ENCODE data around the gene NGFR. TPM values are rescaled to one million over a fixed set of nuclear protein-coding genes. Genes with fewer than 3 reads are reported as not detected.

Gene NGFR
- total RNA-seq, 4 donors from 2014 or later, result 10.6 to 21.3 (median 16.1) TPM

GRCh38 chr17:49514071-49514721, 19.1 kb downstream of the NGFR start:
- H3K27me3 ChIP-seq, result no peaks in the 10 kb centered on the region
- H3K36me3 ChIP-seq, result no peaks in the 10 kb centered on the region
- H3K27ac ChIP-seq, result peak overlapping the region in 3 of 4 donors; percentile 81 to 88 (median 83)
- no peak for TF ChIP-seq EP300 (IDR thresholded peaks at IDR 0.05)
- no peak for TF ChIP-seq POLR2A (IDR thresholded peaks at IDR 0.05)
- TF ChIP-seq POLR2AphosphoS5 (IDR thresholded peaks at IDR 0.05), result peak; percentile 22
- TF ChIP-seq CTCF (IDR thresholded peaks at IDR 0.05), result peak in 1 of 4 experiments; percentile 19
- ATAC-seq, result no peak
- peaks cover 6 to 46% (median 18%) of the 10 kb centered on the region in 3 donors for H3K4me1 ChIP-seq
- no peak overlapping the region for H3K4me3 ChIP-seq
- no peaks in the 10 kb centered on the region for H3K9me3 ChIP-seq
- WGBS, 2 donors (ENCODE audit: low coverage in 1 of 2), result no CpG with 5 or more reads among the region's 15 CpGs

- ATAC-seq, result peak; percentile 99
- Histone ChIP-seq H3K4me3 (no peak overlapping the region), H3K27ac (peak overlapping the region; percentile 52 to 88 (median 82)), H3K9me3 (no peaks in the 10 kb centered on the region), H3K36me3 (no peaks in the 10 kb centered on the region), H3K27me3 (no peaks in the 10 kb centered on the region), H3K4me1 (peaks cover 6 to 41% (median 18%) of the 10 kb centered on the region in 3 donors)
- TF ChIP-seq EP300 (IDR thresholded peaks at IDR 0.05) (no peak), POLR2A (IDR thresholded peaks at IDR 0.05) (no peak), CTCF (IDR thresholded peaks at IDR 0.05) (peak in 3 of 4 experiments; percentile 47 to 52 (median 49)), POLR2AphosphoS5 (IDR thresholded peaks at IDR 0.05) (peak; percentile 92)
- no CpG with 5 or more reads among the region's 8 CpGs for WGBS, 2 donors (ENCODE audit: low coverage in 1 of 2)
Observed at GRCh38 chr17:49515196-49515770, 20.2 kb downstream of the NGFR start.

- ATAC-seq, result no peak
- Histone ChIP-seq H3K27me3 (no peaks in the 10 kb centered on the region), H3K27ac (peak overlapping the region; percentile 52 to 88 (median 82)), H3K4me3 (no peak overlapping the region), H3K36me3 (no peaks in the 10 kb centered on the region), H3K9me3 (no peaks in the 10 kb centered on the region), H3K4me1 (peaks cover 6 to 41% (median 18%) of the 10 kb centered on the region in 3 donors)
- TF ChIP-seq EP300 (IDR thresholded peaks at IDR 0.05) (no peak), POLR2AphosphoS5 (IDR thresholded peaks at IDR 0.05) (no peak), POLR2A (IDR thresholded peaks at IDR 0.05) (no peak), CTCF (IDR thresholded peaks at IDR 0.05) (no peak)
- WGBS, 2 donors (ENCODE audit: low coverage in 1 of 2), result 53 to 70% methylated on average over 4 to 5 of the region's 5 CpGs
Observed at GRCh38 chr17:49516180-49516579, 21.1 kb downstream of the NGFR start.

- H3K9me3 ChIP-seq, result no peaks in the 10 kb centered on the region
- TF ChIP-seq POLR2AphosphoS5 (IDR thresholded peaks at IDR 0.05), result no peak
- TF ChIP-seq POLR2A (IDR thresholded peaks at IDR 0.05), result no peak
- 38 to 83% methylated on average over 5 to 6 of the region's 6 CpGs for WGBS, 2 donors (ENCODE audit: low coverage in 1 of 2)
- H3K36me3 ChIP-seq, result no peaks in the 10 kb centered on the region
- ATAC-seq, result no peak
- no peaks in the 10 kb centered on the region for H3K27me3 ChIP-seq
- H3K4me3 ChIP-seq, result no peak overlapping the region
- H3K27ac ChIP-seq, result no peak overlapping the region
- H3K4me1 ChIP-seq, result peaks cover 6 to 32% (median 18%) of the 10 kb centered on the region in 3 donors
Observed at GRCh38 chr17:49518346-49519078, 23.4 kb downstream of the NGFR start.

- Histone ChIP-seq H3K27me3 (no peaks in the 10 kb centered on the region), H3K36me3 (no peaks in the 10 kb centered on the region), H3K4me3 (no peak overlapping the region), H3K9me3 (no peaks in the 10 kb centered on the region), H3K4me1 (peaks cover 6 to 20% (median 15%) of the 10 kb centered on the region in 3 donors), H3K27ac (no peak overlapping the region)
- 50% methylated on average over 2 of the region's 7 CpGs; no CpG with 5 or more reads in 1 of the 2 donors for WGBS, 2 donors (ENCODE audit: low coverage in 1 of 2)
- TF ChIP-seq POLR2A (IDR thresholded peaks at IDR 0.05), result no peak
- no peak for TF ChIP-seq CTCF (IDR thresholded peaks at IDR 0.05)
- no peak for TF ChIP-seq POLR2AphosphoS5 (IDR thresholded peaks at IDR 0.05)
- no peak for TF ChIP-seq EP300 (IDR thresholded peaks at IDR 0.05)
- no peak for ATAC-seq
Observed at GRCh38 chr17:49519781-49520180, 24.7 kb downstream of the NGFR start.

Data from gastroesophageal sphincter (tissue), 4 donors.